Loucy (cell line): Measurements from ENCODE around the gene TSHZ2.

Source experiments
- H2AFZ ChIP-seq: fragments of 200-600 bp; sonication (generic); 2 replicates; pipeline ENCODE4 v1.6.0; 2016; ENCODE audit warnings: antibody characterized with exemption, mild to moderate bottlenecking, low read length, moderate library complexity
- H3F3A ChIP-seq: fragments of 200-600 bp; 2 replicates; pipeline ENCODE4 v1.6.0; 2016; ENCODE audit warnings: antibody characterized with exemption, low read depth, mild to moderate bottlenecking
- H3K27me3 ChIP-seq: fragments of 200-600 bp; sonication (generic); 2 replicates; pipeline ENCODE4 v1.6.1; 2014; ENCODE audit warnings: low read length, mild to moderate bottlenecking; ENCODE audit not compliant: insufficient read depth, poor library complexity, severe bottlenecking
- H3K36me3 ChIP-seq: fragments of 200-600 bp; sonication (generic); 2 replicates; pipeline ENCODE4 v1.6.1; 2016; ENCODE audit warnings: low read length; ENCODE audit not compliant: insufficient read depth
- H3K4me1 ChIP-seq: fragments of 200-600 bp; sonication (generic); 2 replicates; pipeline ENCODE4 v1.5.1; 2014; ENCODE audit warnings: low read length, mild to moderate bottlenecking; ENCODE audit not compliant: insufficient read depth, poor library complexity, severe bottlenecking
- H3K4me2 ChIP-seq: fragments of 200-600 bp; sonication (generic); 2 replicates; pipeline ENCODE4 v1.6.0; 2014; ENCODE audit warnings: antibody characterized with exemption, low read length, low read depth, mild to moderate bottlenecking; ENCODE audit not compliant: poor library complexity, severe bottlenecking
- H3K4me3 ChIP-seq: fragments of 200-600 bp; sonication (generic); 2 replicates; pipeline ENCODE4 v1.5.1; 2014; ENCODE audit warnings: low read length, mild to moderate bottlenecking, mixed read lengths; ENCODE audit not compliant: poor library complexity, severe bottlenecking
- H3K79me2 ChIP-seq: fragments of 200-600 bp; sonication (generic); 2 replicates; pipeline ENCODE4 v1.6.1; 2014; ENCODE audit warnings: low read length; ENCODE audit not compliant: insufficient read depth
- H3K9ac ChIP-seq: fragments of 200-600 bp; sonication (generic); 2 replicates; pipeline ENCODE4 v1.6.0; 2014; ENCODE audit warnings: mild to moderate bottlenecking, low read depth, low read length, moderate library complexity; ENCODE audit not compliant: poor library complexity, severe bottlenecking
- H3K9me2 ChIP-seq: fragments of 200-600 bp; sonication (generic); replicated peaks from 2 replicates; pipeline ENCODE4 v1.6.1; 2016; ENCODE audit warnings: low read depth, low read length, mixed read lengths
- H3K9me3 ChIP-seq: fragments of 200-600 bp; sonication (generic); 2 replicates; pipeline ENCODE4 v1.6.1; 2014; ENCODE audit warnings: mild to moderate bottlenecking, antibody characterized with exemption, low read length, low read depth; ENCODE audit not compliant: insufficient read depth
- H4K20me1 ChIP-seq: fragments of 200-600 bp; sonication (generic); 2 replicates; pipeline ENCODE4 v1.6.0; 2014; ENCODE audit warnings: antibody characterized with exemption, low read length, mild to moderate bottlenecking; ENCODE audit not compliant: insufficient read depth, poor library complexity, severe bottlenecking
- EZH2phosphoT487 ChIP-seq: fragments of 200-600 bp; IDR thresholded peaks from 2 replicates; pipeline ENCODE4 v1.6.1; 2018; ENCODE audit warnings: antibody characterized with exemption, mild to moderate bottlenecking, moderate library complexity, borderline replicate concordance
- TF ChIP-seq, protein P1 (sequence below): fragments of 200-600 bp; sonication (generic); conservative IDR thresholded peaks from 2 replicates; pipeline ENCODE4 v1.5.1; 2014; ENCODE audit warnings: mild to moderate bottlenecking, antibody characterized with exemption, low read length

TSHZ2 gene

DNA sequence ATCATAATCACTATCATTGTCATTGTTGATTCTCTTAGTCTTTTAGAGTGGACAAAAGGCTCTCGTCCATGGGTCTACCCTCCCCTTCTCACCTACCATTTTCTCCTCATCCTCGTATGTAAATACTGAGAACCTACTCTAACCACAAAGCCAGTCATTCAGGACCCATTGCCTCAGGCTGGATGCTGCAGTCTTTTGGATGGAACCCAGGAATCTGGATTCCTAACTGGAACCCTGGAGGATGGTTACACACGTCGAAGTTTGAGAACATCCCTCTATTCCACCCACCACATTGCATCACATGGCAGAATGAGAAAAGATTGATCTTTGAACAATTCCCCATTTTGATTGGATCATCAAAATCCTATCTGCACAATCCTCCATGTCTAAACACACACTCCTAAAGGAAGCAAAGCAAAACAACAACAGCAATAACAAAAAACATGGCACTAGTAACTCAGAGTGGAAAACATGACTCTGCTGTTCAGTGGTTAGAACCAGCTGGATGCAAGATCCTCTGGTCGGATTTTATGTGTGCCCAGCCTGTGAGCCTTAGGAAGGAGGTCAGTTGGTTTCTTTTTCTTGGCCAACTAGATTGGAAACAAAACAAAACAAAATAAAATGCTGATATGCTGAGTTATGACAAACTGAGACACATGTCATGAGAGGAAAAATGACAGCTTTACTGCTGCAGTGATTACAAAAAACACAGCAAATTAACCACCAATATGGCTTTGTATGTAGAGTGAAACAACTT is 38.0 kb downstream of the TSHZ2 start:
- Histone ChIP-seq H3F3A (no peaks in the 10 kb centered on the region), H3K36me3 (no peaks in the 10 kb centered on the region), H2AFZ (no peak overlapping the region), H3K4me2 (no peak overlapping the region), H3K4me3 (no peak overlapping the region), H3K79me2 (no peaks in the 10 kb centered on the region), H3K4me1 (no peaks in the 10 kb centered on the region), H3K27me3 (no peaks in the 10 kb centered on the region), H3K9me2 (no peaks in the 10 kb centered on the region), H4K20me1 (no peaks in the 10 kb centered on the region), H3K9me3 (no peaks in the 10 kb centered on the region), H3K9ac (no peak overlapping the region)
- TF ChIP-seq, protein P1, sequence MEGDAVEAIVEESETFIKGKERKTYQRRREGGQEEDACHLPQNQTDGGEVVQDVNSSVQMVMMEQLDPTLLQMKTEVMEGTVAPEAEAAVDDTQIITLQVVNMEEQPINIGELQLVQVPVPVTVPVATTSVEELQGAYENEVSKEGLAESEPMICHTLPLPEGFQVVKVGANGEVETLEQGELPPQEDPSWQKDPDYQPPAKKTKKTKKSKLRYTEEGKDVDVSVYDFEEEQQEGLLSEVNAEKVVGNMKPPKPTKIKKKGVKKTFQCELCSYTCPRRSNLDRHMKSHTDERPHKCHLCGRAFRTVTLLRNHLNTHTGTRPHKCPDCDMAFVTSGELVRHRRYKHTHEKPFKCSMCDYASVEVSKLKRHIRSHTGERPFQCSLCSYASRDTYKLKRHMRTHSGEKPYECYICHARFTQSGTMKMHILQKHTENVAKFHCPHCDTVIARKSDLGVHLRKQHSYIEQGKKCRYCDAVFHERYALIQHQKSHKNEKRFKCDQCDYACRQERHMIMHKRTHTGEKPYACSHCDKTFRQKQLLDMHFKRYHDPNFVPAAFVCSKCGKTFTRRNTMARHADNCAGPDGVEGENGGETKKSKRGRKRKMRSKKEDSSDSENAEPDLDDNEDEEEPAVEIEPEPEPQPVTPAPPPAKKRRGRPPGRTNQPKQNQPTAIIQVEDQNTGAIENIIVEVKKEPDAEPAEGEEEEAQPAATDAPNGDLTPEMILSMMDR, result no peak
- TF ChIP-seq EZH2phosphoT487, result no peak

DNA sequence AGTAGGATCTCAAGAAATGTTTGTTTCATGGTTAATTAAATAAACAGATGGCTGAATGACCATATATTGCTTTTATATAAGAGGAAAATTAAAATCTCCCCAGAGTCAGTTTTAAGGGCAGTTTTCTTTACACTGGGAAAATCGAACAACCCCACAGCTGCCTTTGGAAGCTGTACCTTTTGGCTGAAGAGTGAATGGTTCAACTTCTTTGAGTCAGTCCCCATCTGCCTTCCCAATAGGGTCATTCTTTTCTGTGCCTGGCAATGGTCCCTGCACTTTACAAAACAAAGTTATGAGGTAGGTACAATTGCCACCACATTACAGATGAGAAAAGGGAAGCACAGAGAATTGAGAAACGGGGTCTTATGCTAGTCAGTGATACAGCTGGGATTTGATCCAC is 39.5 kb downstream of the TSHZ2 start:
- TF ChIP-seq EZH2phosphoT487, result no peak
- TF ChIP-seq, protein P1, result no peak
- Histone ChIP-seq H3K4me1 (no peaks in the 10 kb centered on the region), H3K9me3 (no peaks in the 10 kb centered on the region), H4K20me1 (no peaks in the 10 kb centered on the region), H3K9me2 (no peaks in the 10 kb centered on the region), H3K79me2 (no peaks in the 10 kb centered on the region), H3K27me3 (no peaks in the 10 kb centered on the region), H3F3A (no peaks in the 10 kb centered on the region), H3K9ac (no peak overlapping the region), H3K4me2 (no peak overlapping the region), H3K36me3 (no peaks in the 10 kb centered on the region), H2AFZ (no peak overlapping the region), H3K4me3 (no peak overlapping the region)

DNA sequence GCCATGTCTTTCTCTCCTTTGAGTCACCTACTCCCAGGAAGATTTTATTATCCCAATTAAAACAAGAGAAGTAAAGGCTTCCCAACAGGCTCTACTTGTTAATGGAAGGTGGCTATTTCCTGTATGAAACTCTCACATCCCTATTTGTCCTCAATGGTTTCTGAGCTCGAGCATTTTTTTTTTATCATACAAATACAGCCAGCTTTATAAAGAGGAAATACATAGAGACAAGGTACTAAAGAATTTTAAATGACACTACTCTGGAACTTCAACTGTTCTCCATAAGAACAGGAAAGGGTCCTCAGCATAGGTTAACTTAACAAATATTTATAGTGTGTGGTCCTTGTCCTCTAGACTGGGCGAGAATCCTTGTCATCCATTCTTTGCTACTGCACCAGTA is 41.0 kb downstream of the TSHZ2 start:
- no peaks in the 10 kb centered on the region for H3K9me3 ChIP-seq
- H3K4me2 ChIP-seq, result no peak overlapping the region

More for the DNA sequence above, 41.0 kb downstream of the TSHZ2 start:
- no peaks in the 10 kb centered on the region for H4K20me1 ChIP-seq
- H3K4me3 ChIP-seq, result no peak overlapping the region
- H3K36me3 ChIP-seq, result no peaks in the 10 kb centered on the region
- TF ChIP-seq, protein P1, result no peak
- no peak for TF ChIP-seq EZH2phosphoT487
- no peak overlapping the region for H3K9ac ChIP-seq
- H3F3A ChIP-seq, result no peaks in the 10 kb centered on the region
- no peaks in the 10 kb centered on the region for H3K79me2 ChIP-seq
- no peaks in the 10 kb centered on the region for H3K4me1 ChIP-seq
- H3K9me2 ChIP-seq, result no peaks in the 10 kb centered on the region
- no peak overlapping the region for H2AFZ ChIP-seq
- H3K27me3 ChIP-seq, result no peaks in the 10 kb centered on the region
